ENCODE results near the gene CNTLN.
A peak's percentile ranks its signal among the peaks of the same experiment; 100 is the strongest.
"Not testable (repeated sequence)": the region's sequence is repeated elsewhere in the genome, so short reads cannot be mapped to it uniquely, and the experiment has no call there.

CNTLN gene

GRCh38 chr9:17521100-17521855 lies 386.4 kb downstream of the CNTLN start:
- DNase-seq, result no peak

GRCh38 chr9:17526726-17527125 lies 391.9 kb downstream of the CNTLN start:
- not testable (repeated sequence) for DNase-seq

- no peak for DNase-seq
Observed at GRCh38 chr9:17528859-17529258, 394.0 kb downstream of the CNTLN start.

- peak in 1 of 2 donors; percentile 32 for DNase-seq
Observed at GRCh38 chr9:17531642-17532254, 396.9 kb downstream of the CNTLN start.

GRCh38 chr9:17532461-17532860 lies 397.6 kb downstream of the CNTLN start:
- no peak for DNase-seq

- DNase-seq, result no peak
Observed at GRCh38 chr9:17535176-17535575, 400.3 kb downstream of the CNTLN start.

GRCh38 chr9:17536027-17536426 lies 401.2 kb downstream of the CNTLN start:
- no peak for DNase-seq

GRCh38 chr9:17551023-17551422 lies 416.2 kb downstream of the CNTLN start:
- DNase-seq, result no peak

Data from bone marrow (tissue), 2 donors.